ENCODE results near the gene CAMK1. TPM values are rescaled to one million over a fixed set of nuclear protein-coding genes. Genes with fewer than 3 reads are reported as not detected.

The CAMK1 gene
- total and polyA plus RNA-seq, 7 donors: 14.0 to 57.8 (median 45.7) TPM

GRCh38 chr3:9806137-9806536 is 36.4 kb upstream of the CAMK1 start:
- Histone ChIP-seq H3K36me3 (peaks cover 46 to 56% (median 53%) of the 10 kb centered on the region in 4 donors), H3K4me3 (no peak overlapping the region), H3K9me3 (no peaks in the 10 kb centered on the region), H3K27me3 (no peaks in the 10 kb centered on the region), H3K27ac (no peak overlapping the region), H3K4me1 (peaks cover 0 to 16% (median 10%) of the 10 kb centered on the region in 4 donors)
- DNase-seq: no peak
- TF ChIP-seq POLR2AphosphoS5 (IDR thresholded peaks at IDR 0.05) (no peak), POLR2A (IDR thresholded peaks at IDR 0.05) (no peak), EP300 (IDR thresholded peaks at IDR 0.05) (no peak), CTCF (IDR thresholded peaks at IDR 0.05) (no peak)
- WGBS, 2 donors: 92 to 94% methylated on average over 12 of the region's 12 CpGs
- intact Hi-C loops (cut with DNase I): loop anchor here (5.0 kb wide), 1 partner anchor 89 kb away; no protein-coding TSS in a partner anchor

GRCh38 chr3:9804996-9805395 is 35.2 kb upstream of the CAMK1 start:
- Histone ChIP-seq H3K36me3 (peaks cover 55 to 68% (median 63%) of the 10 kb centered on the region in 4 donors), H3K4me3 (no peak overlapping the region), H3K4me1 (peaks cover 0 to 9% (median 3%) of the 10 kb centered on the region in 4 donors), H3K27ac (no peak overlapping the region), H3K9me3 (no peaks in the 10 kb centered on the region), H3K27me3 (no peaks in the 10 kb centered on the region)
- TF ChIP-seq POLR2AphosphoS5 (IDR thresholded peaks at IDR 0.05) (no peak), POLR2A (IDR thresholded peaks at IDR 0.05) (no peak), CTCF (IDR thresholded peaks at IDR 0.05) (no peak), EP300 (IDR thresholded peaks at IDR 0.05) (no peak)
- intact Hi-C loops (cut with DNase I): loop anchor here (5.0 kb wide), 1 partner anchor 88 kb away; no protein-coding TSS in a partner anchor
- DNase-seq: no peak
- 79 to 89% methylated on average over 5 of the region's 5 CpGs for WGBS, 2 donors

- intact Hi-C loops (cut with DNase I): no loop called here
- Histone ChIP-seq H3K4me3 (no peak overlapping the region), H3K4me1 (no peaks in the 10 kb centered on the region), H3K9me3 (no peaks in the 10 kb centered on the region), H3K27ac (peak overlapping the region in 1 of 4 donors; percentile 28), H3K36me3 (peaks cover 62 to 83% (median 78%) of the 10 kb centered on the region in 4 donors), H3K27me3 (no peaks in the 10 kb centered on the region)
- DNase-seq: no peak
- 80 to 96% methylated on average over 1 of the region's 1 CpG for WGBS, 2 donors
- TF ChIP-seq POLR2AphosphoS5 (IDR thresholded peaks at IDR 0.05): no peak
- no peak for TF ChIP-seq EP300 (IDR thresholded peaks at IDR 0.05)
- TF ChIP-seq CTCF (IDR thresholded peaks at IDR 0.05): no peak
- no peak for TF ChIP-seq POLR2A (IDR thresholded peaks at IDR 0.05)
Observed at GRCh38 chr3:9803494-9803893, 33.7 kb upstream of the CAMK1 start.

- Histone ChIP-seq H3K36me3 (peaks cover 58 to 90% (median 76%) of the 10 kb centered on the region in 4 donors), H3K9me3 (no peaks in the 10 kb centered on the region), H3K4me1 (peaks cover 0 to 3% (median under 1%) of the 10 kb centered on the region in 4 donors), H3K27me3 (no peaks in the 10 kb centered on the region), H3K4me3 (no peak overlapping the region), H3K27ac (no peak overlapping the region)
- DNase-seq: no peak
- intact Hi-C loops (cut with DNase I): no loop called here
- 83 to 87% methylated on average over 5 of the region's 5 CpGs for WGBS, 2 donors
- TF ChIP-seq POLR2AphosphoS5 (IDR thresholded peaks at IDR 0.05) (no peak), CTCF (IDR thresholded peaks at IDR 0.05) (no peak), EP300 (IDR thresholded peaks at IDR 0.05) (no peak), POLR2A (IDR thresholded peaks at IDR 0.05) (no peak)
Observed at GRCh38 chr3:9800529-9800928, 30.8 kb upstream of the CAMK1 start.
